Kidney (tissue), 14 donors: ENCODE measurements around the gene DUS1L. TPM values are rescaled to one million over a fixed set of nuclear protein-coding genes. Genes with fewer than 3 reads are reported as not detected.

Source experiments
- DNase-seq, 5 donors: peaks; one replicate each; pipeline ENCODE4 v3.0.0-alpha.2; 2013 to 2020
- FAIRE-seq: peaks from 2 replicates; lab custom pipeline; 2012; peaks lifted over from hg19 to GRCh38; lab: Jason Lieb, UNC
- H3K27ac ChIP-seq, 2 donors: one replicate each; pipeline ENCODE4 v1.7.0; 2013; ENCODE audit warnings: low read depth in 2 of 2, low read length in 2 of 2, inconsistent platforms in 1 of 2
- H3K27me3 ChIP-seq: one replicate; pipeline ENCODE4 v1.7.1; 2013; ENCODE audit warnings: low read length, inconsistent platforms; ENCODE audit not compliant: control insufficient read depth, insufficient read depth
- H3K36me3 ChIP-seq, 3 donors: one replicate each; pipeline versions ENCODE4 v1.7.0 to v1.7.1; 2013; ENCODE audit warnings: low read length in 3 of 3, control low read depth in 1 of 3, inconsistent platforms in 1 of 3; ENCODE audit not compliant: insufficient read depth in 3 of 3, control insufficient read depth in 2 of 3
- H3K4me1 ChIP-seq, 3 donors: one replicate each; pipeline versions ENCODE4 v1.7.0 to v1.7.1; 2013; ENCODE audit warnings: low read length in 3 of 3, inconsistent platforms in 1 of 3, low read depth in 1 of 3; ENCODE audit not compliant: control insufficient read depth in 2 of 3, insufficient read depth in 2 of 3
- H3K4me3 ChIP-seq, 3 donors: one replicate each; pipeline versions ENCODE4 v1.7.0 to v1.8.1; 2013; ENCODE audit warnings: low read length in 3 of 3, control low read depth in 1 of 3, inconsistent platforms in 1 of 3
- H3K9ac ChIP-seq, 3 donors: one replicate each; pipeline versions ENCODE4 v1.7.0 to v1.7.1; 2013; ENCODE audit warnings: low read length in 3 of 3, control low read depth in 1 of 3, inconsistent platforms in 1 of 3
- H3K9me3 ChIP-seq, 3 donors: one replicate each; pipeline versions ENCODE4 v1.7.0 to v1.7.1; 2013; ENCODE audit warnings: low read length in 3 of 3, control low read depth in 1 of 3, inconsistent platforms in 1 of 3; ENCODE audit not compliant: control insufficient read depth in 2 of 3, insufficient read depth in 1 of 3
- CTCF ChIP-seq: IDR thresholded peaks from 3 replicates; pipeline ENCODE4 v1.5.1; 2012; ENCODE audit warnings: mild to moderate bottlenecking, moderate library complexity, borderline replicate concordance; ENCODE audit not compliant: insufficient read depth; ENCODE audit errors: extremely low read depth
- intact Hi-C: fragments of 100-400 bp; cut with DNase I; formaldehyde crosslinking; loops from one replicate; pipeline ENCODE4 v1.11.1; 2022
- polyA plus RNA-seq: library from polyadenylated mRNA; stranded (reverse); fragments of 350-450 nt; fragmentation: Illumina TruSeq; extraction: RNeasy Lipid Tissue Mini Kit (QIAGEN cat#74804); gene quantifications from one replicate; pipeline ENCODE4 v1.2.3, GENCODE V29; 2014; ENCODE audit warnings: low read depth, low replicate concordance; ENCODE audit not compliant: insufficient read depth
- total RNA-seq: library from RNA; stranded (reverse); fragmentation: NEBNext Ultra II Directional; extraction: Animal tissue kit (Norgen Biotek cat#: 25700); gene quantifications from one replicate; pipeline ENCODE4 v1.2.1, GENCODE V29; 2021
- donor health status: control.
- donor health status: control.
- donor health status: control.
- donor health status: control.
- donor health status: control.
- donor health status: DM: yes; HTN: yes; CAD: no.
- donor health status: Normal renal cell carcinoma (clear cell type).

DUS1L gene
- total and polyA plus RNA-seq, 2 donors from 2014 or later = 84.8 to 102 TPM

GRCh38 chr17:82080048-82080788 is 14.6 kb upstream of the DUS1L start:
- Histone ChIP-seq H3K36me3 (peaks cover 0 to 11% (median 2%) of the 10 kb centered on the region in 3 donors), H3K27me3 (no peaks in the 10 kb centered on the region), H3K4me1 (no peaks in the 10 kb centered on the region), H3K4me3 (no peak overlapping the region), H3K27ac (no peak overlapping the region), H3K9ac (no peak overlapping the region), H3K9me3 (no peaks in the 10 kb centered on the region)
- DNase-seq = no peak
- FAIRE-seq = no peak
- no peak for TF ChIP-seq CTCF
- intact Hi-C loops = no loop called here

- Histone ChIP-seq H3K36me3 (peaks cover 0 to 8% (median 2%) of the 10 kb centered on the region in 3 donors), H3K4me1 (no peaks in the 10 kb centered on the region), H3K4me3 (no peak overlapping the region), H3K9ac (no peak overlapping the region), H3K9me3 (no peaks in the 10 kb centered on the region), H3K27ac (no peak overlapping the region), H3K27me3 (no peaks in the 10 kb centered on the region)
- intact Hi-C loops = no loop called here
- no peak for FAIRE-seq
- no peak for DNase-seq
- TF ChIP-seq CTCF = no peak
Measured at GRCh38 chr17:82079001-82079677, 13.5 kb upstream of the DUS1L start.

- intact Hi-C loops = no loop called here
- no peak for FAIRE-seq
- Histone ChIP-seq H3K36me3 (peaks cover 0 to 8% (median 2%) of the 10 kb centered on the region in 3 donors), H3K4me1 (no peaks in the 10 kb centered on the region), H3K9me3 (no peaks in the 10 kb centered on the region), H3K9ac (no peak overlapping the region), H3K27ac (no peak overlapping the region), H3K27me3 (no peaks in the 10 kb centered on the region), H3K4me3 (no peak overlapping the region)
- no peak for TF ChIP-seq CTCF
- no peak for DNase-seq
Measured at GRCh38 chr17:82078433-82078832, 12.8 kb upstream of the DUS1L start.
